ENCODE results near the gene CARM1.

Gene CARM1

DNA sequence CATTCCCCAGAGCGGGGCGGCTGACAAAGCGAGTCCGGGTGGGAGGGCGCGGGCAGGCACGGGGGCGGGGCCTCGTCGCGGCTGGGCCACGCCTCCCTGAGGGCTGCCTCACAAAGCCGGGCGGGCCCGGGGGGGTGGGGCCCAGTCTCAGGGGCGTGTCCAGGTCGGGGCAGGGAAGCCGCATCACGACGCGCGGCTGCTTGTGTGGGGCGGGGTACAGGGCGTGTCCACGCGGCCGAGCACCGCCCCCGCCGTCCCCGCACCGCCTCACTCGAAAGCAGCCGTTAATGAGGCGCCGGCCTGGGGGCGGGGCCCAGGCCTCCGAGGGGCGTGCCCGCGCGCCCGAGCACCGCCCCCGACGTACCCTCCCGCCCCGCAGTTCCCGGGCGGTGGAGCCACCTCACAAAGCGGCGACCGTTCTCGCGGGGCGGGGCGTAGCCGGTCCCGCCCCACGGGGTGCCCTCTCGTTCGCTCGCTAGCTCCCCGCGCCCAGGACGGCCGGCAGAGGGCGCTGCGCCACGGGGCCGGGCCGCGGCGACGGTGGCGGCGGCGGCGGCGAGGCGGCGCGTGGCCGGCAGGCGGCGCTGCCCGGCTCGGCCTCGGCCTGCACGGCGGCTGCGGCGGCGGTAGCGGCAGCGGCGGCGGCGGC is at the start of gene CARM1:
Gene CARM1 (plus strand): TSS at position 599 of the 649 bp plus-strand sequence. CDS start 150 bp downstream, outside the sequence.
- Mint-ChIP-seq H3K9me3 (no peaks in the 10 kb centered on the region), H3K4me3 (peak within 1 kb of the TSS; percentile 80), H3K27ac (peak within 1 kb of the TSS; percentile 88), H3K27me3 (no peaks in the 10 kb centered on the region), H3K4me1 (ENCODE audit: low read depth) (peaks cover 75% of the 10 kb centered on the region), H3K36me3 (ENCODE audit: low read depth) (peaks cover 40% of the 10 kb centered on the region)
- intact Hi-C loops (cut with micrococcal nuclease): loop anchor here (1.0 to 5.0 kb wide), 2 partner anchors 36 to 57 kb away; partner anchors contain the start of genes TIMM29 and YIPF2

DNA sequence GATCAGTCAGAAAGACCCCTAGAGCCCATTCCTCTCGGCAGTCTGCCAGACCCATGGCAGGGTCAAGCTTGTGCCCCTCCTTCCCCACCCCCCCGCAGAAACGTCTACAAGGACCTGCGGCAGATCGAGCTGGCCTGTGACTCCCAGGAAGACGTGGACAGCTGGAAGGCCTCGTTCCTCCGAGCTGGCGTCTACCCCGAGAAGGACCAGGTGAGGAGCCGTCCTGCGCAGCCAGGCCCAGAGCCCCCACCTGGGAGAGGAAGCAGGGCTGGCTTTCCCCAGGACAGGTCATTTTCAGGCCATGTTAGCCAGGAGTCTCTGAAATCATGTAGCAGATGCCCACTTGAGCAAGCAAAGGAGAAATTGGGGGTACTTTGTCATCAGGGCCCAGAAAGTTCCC is 47.7 kb upstream of the CARM1 start:
- H3K4me3 Mint-ChIP-seq: no peak overlapping the region
- peaks cover 100% of the 10 kb centered on the region for H3K36me3 Mint-ChIP-seq (ENCODE audit: low read depth)
- no peaks in the 10 kb centered on the region for H3K9me3 Mint-ChIP-seq
- H3K4me1 Mint-ChIP-seq (ENCODE audit: low read depth): peaks cover 25% of the 10 kb centered on the region
- no peak overlapping the region for H3K27ac Mint-ChIP-seq
- intact Hi-C loops (cut with micrococcal nuclease): no loop called here
- H3K27me3 Mint-ChIP-seq: no peaks in the 10 kb centered on the region

DNA sequence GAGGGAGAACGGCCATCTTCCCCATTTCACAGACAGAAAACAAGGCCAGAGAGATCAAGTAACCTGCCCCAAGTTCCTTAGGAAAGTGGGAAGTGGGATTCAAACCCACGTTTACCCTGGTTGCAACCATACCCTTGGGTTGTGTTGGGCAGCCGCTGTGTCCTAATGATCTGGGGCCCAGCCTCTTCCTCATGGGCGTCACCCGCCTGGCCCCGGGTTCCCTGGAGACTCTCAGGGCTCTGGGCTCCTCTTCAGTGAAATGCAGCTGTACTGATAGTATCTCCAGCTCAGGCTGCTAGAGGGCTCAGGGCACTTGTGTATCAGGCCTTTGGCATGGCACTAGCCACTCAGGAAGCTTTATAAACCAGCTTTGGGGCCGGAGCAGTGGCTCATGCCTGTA is 45.1 kb upstream of the CARM1 start:
- Mint-ChIP-seq H3K4me1 (ENCODE audit: low read depth) (peaks cover 37% of the 10 kb centered on the region), H3K36me3 (ENCODE audit: low read depth) (peaks cover 100% of the 10 kb centered on the region), H3K9me3 (no peaks in the 10 kb centered on the region), H3K27me3 (no peaks in the 10 kb centered on the region), H3K4me3 (no peak overlapping the region), H3K27ac (peak overlapping the region; percentile 66)
- intact Hi-C loops (cut with micrococcal nuclease): no loop called here

DNA sequence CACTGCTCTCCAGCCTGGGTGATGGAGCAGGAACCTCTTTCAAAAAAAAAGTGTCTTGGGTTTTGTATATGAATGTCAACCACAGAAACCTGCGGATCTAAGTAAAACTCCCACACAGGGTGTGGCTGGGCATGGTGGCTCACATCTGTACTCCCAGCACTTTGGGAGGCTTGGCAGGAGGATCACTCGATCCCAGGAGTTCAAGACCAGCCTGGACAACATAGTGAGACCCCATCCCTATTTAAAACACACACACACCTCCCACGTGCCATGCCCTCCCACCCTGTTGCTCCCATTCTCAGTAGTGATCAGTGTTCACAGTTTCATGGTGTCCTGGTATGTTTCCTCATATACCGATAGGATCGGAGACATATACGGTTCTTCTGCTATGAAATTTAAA is 44.5 kb upstream of the CARM1 start:
- intact Hi-C loops (cut with micrococcal nuclease): no loop called here
- H3K4me1 Mint-ChIP-seq (ENCODE audit: low read depth): peaks cover 37% of the 10 kb centered on the region
- no peaks in the 10 kb centered on the region for H3K27me3 Mint-ChIP-seq
- no peak overlapping the region for H3K4me3 Mint-ChIP-seq
- H3K27ac Mint-ChIP-seq: peak overlapping the region; percentile 66
- peaks cover 100% of the 10 kb centered on the region for H3K36me3 Mint-ChIP-seq (ENCODE audit: low read depth)
- no peaks in the 10 kb centered on the region for H3K9me3 Mint-ChIP-seq

DNA sequence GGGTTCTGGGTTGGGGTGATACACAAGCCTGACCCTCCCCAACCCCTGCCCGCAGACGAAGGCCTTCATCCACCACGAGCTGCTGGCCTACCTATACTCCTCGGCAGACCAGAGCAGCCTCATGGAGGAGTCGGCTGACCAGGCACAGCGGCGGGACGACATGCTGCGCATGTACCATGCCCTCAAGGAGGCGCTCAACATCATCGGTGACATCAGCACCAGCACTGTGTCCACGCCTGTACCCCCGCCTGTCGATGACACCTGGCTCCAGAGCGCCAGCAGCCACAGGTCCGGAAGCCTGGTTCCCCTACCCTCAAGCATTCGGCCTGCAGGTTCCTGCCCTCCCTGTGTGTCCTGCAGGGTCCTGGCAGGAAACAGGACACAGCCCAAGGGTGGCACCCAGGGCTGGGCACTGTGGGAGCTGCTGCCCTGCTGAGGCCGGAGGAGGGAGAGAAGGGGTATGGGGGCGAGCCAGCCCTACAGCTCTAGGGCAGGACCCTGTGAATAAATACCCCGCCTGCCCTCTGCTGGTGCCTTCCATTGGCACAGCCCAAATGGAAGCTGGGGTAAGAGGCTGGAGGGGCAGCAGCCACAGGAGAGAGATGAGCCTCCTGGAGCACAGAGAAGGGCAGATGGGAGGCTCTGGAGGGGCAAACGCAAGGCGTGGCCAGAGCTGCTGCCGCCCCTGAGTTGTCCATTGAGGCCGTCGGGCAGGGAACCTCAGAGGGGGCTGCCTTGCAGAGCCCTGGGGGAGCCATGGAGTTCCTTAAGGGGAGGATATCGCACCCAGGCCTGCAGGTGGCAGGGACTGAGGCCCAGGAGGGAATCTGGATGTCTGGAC is 42.2 kb upstream of the CARM1 start:
- peaks cover 42% of the 10 kb centered on the region for H3K4me1 Mint-ChIP-seq (ENCODE audit: low read depth)
- H3K9me3 Mint-ChIP-seq: no peaks in the 10 kb centered on the region
- intact Hi-C loops (cut with micrococcal nuclease): no loop called here
- H3K4me3 Mint-ChIP-seq: no peak overlapping the region
- no peaks in the 10 kb centered on the region for H3K27me3 Mint-ChIP-seq
- H3K36me3 Mint-ChIP-seq (ENCODE audit: low read depth): peaks cover 100% of the 10 kb centered on the region
- peak overlapping the region; percentile 8 for H3K27ac Mint-ChIP-seq

DNA sequence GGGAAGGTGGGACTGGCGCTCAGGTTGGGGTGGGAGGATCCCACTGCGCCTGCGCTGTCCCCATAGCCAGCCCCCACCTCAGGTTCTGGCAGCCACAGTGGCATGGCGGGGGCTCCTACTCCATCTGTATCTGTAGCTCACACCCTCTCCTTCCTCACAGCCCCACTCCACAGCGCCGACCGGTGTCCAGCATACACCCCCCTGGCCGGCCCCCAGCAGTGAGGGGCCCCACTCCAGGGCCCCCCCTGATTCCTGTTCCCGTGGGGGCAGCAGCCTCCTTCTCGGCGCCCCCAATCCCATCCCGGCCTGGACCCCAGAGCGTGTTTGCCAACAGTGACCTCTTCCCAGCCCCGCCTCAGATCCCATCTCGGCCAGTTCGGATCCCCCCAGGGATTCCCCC is 41.4 kb upstream of the CARM1 start:
- Mint-ChIP-seq H3K27ac (peak overlapping the region; percentile 8), H3K27me3 (no peaks in the 10 kb centered on the region), H3K36me3 (ENCODE audit: low read depth) (peaks cover 100% of the 10 kb centered on the region), H3K4me3 (no peak overlapping the region), H3K4me1 (ENCODE audit: low read depth) (peaks cover 42% of the 10 kb centered on the region), H3K9me3 (no peaks in the 10 kb centered on the region)
- intact Hi-C loops (cut with micrococcal nuclease): loop anchor here (10.0 kb wide), 1 partner anchor 115 kb away; the partner anchor contains the start of gene DNM2

DNA sequence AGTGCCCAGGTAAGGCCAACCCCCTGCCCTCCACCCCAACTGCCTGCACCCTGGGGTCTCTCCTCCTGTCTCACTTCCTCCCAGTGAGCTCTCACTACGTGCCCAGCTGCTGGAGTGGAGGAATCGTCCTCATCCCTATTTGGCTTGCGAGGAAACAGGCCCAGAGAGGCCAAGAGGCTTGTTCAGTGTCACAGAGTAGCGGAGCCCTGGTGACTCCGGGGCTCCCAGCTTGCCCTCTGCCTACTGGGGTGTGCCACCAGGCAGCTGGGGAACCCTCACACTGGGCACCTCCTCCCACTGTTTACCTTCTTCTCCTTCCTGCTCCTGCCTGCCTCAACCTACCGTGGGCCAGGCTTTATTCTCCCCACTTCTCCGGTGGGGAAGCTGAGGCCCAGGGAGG is 41.0 kb upstream of the CARM1 start:
- Mint-ChIP-seq H3K36me3 (ENCODE audit: low read depth) (peaks cover 100% of the 10 kb centered on the region), H3K4me3 (no peak overlapping the region), H3K27me3 (no peaks in the 10 kb centered on the region), H3K9me3 (no peaks in the 10 kb centered on the region), H3K27ac (peak overlapping the region; percentile 8), H3K4me1 (ENCODE audit: low read depth) (peaks cover 42% of the 10 kb centered on the region)
- intact Hi-C loops (cut with micrococcal nuclease): loop anchor here (10.0 kb wide), 1 partner anchor 116 kb away; the partner anchor contains the start of gene DNM2

DNA sequence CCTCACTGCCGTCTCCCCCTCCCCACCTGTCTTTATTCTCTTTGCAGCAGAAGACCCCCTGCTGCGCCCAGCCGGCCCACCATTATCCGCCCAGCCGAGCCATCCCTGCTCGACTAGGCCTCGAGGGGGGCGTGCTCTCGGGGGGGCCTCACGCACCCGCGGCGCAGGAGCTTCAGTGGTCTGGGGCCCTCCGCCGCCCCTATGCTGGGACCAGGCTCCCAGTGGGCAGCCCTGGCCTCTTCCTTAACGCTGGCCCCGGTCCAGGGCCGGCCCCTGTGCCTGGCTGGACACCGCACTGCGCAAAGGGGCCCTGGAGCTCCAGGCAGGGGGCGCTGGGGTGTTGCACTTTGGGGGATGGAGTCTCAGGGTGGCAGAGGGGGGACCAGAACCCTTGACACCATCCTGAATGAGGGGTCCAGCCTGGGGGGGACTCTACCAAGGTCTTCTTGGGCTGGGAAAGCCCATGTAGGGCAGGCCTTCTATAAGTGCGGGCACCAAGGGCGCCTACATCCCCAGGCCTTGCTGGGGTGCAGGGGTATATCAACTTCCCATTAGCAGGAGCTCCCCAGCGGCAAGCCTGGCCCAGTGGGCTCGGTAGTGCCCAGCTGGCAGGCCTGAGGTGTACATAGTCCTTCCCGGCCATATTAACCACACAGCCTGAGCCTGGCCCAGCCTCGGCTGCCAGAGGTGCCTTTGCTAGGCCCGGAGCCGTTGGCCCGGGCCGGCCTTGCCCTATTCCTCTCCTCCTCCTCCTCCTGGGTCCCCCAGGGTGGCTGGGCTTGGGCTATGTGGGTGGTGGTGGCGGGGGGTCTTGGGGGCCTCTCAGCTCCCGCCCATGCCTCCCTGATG is 40.2 kb upstream of the CARM1 start:
- H3K36me3 Mint-ChIP-seq (ENCODE audit: low read depth): peaks cover 100% of the 10 kb centered on the region
- H3K27me3 Mint-ChIP-seq: no peaks in the 10 kb centered on the region
- peaks cover 42% of the 10 kb centered on the region for H3K4me1 Mint-ChIP-seq (ENCODE audit: low read depth)
- intact Hi-C loops (cut with micrococcal nuclease): loop anchor here (10.0 kb wide), 1 partner anchor 116 kb away; the partner anchor contains the start of gene DNM2
- no peak overlapping the region for H3K4me3 Mint-ChIP-seq
- no peaks in the 10 kb centered on the region for H3K9me3 Mint-ChIP-seq
- peak overlapping the region; percentile 20 for H3K27ac Mint-ChIP-seq

DNA sequence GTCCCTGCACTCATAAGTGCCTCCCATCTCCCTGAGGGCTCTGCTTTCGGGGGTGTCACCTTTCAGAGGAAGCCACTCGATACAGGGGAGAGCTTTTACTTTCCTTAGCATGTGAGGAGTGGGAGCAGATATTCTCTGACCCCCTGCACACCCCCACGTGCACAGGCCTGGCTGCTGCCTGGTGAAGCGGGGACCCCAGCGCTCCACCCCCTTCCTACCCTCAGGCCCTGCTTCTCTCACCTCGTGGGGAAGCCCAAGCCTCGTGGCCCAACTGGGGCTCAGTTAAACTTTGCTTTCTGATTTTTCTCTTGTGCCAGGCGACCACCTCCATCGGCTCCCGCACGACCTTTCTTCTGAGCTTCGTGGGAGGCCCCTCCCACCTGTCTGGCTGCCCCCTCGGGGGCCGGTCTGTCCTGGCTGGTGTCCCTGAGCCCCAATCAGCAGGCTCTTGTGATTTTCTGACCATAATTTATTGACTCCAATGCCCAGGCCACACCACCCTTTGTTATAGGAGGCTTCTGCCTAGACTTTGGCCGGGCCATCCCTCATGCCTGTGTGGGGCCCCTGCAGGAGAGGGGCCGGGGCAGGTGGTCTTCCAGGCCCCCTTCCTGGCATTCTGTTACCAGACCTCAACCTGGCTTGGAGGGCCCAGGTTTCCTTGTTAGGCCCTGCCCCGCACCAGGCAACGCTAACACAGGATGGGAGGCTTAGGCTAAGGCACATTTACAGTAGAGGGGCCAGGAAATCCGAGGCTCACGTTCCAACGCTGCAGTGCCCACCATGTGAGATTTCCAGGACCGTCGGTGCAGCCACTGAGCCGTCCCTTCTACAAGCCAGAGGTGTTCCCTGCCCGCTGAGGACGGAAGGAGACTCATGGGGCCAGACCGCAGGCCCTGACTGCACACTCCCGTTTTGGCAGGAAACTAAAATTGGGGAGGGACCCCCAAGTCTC is 39.1 kb upstream of the CARM1 start:
- Mint-ChIP-seq H3K4me1 (ENCODE audit: low read depth) (peaks cover 43% of the 10 kb centered on the region), H3K9me3 (peaks cover 6% of the 10 kb centered on the region), H3K27me3 (no peaks in the 10 kb centered on the region), H3K27ac (peak overlapping the region; percentile 20), H3K4me3 (no peak overlapping the region), H3K36me3 (ENCODE audit: low read depth) (peaks cover 94% of the 10 kb centered on the region)
- intact Hi-C loops (cut with micrococcal nuclease): loop anchor here (10.0 kb wide), 1 partner anchor 117 kb away; the partner anchor contains the start of gene DNM2

DNA sequence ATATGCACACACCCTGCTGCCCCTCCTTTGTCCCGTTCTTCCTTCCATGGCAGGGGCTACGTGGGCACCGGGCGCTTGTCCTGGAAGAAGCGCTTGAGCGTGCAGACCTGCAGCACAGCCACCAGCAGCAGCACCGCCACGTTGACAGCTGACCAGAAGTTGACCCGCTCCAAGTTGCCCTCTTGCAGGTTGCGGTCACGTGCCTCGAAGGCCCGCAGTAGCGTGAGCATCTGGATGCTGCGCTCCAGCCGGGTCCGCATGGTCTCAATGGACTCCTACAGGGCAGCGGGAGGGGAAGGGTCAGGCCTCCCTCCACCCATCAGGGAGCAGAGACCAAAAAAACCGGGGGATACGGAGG is 38.4 kb upstream of the CARM1 start:
- H3K4me3 Mint-ChIP-seq: no peak overlapping the region
- no peak overlapping the region for H3K27ac Mint-ChIP-seq
- intact Hi-C loops (cut with micrococcal nuclease): loop anchor here (10.0 kb wide), 1 partner anchor 118 kb away; the partner anchor contains the start of gene DNM2

DNA sequence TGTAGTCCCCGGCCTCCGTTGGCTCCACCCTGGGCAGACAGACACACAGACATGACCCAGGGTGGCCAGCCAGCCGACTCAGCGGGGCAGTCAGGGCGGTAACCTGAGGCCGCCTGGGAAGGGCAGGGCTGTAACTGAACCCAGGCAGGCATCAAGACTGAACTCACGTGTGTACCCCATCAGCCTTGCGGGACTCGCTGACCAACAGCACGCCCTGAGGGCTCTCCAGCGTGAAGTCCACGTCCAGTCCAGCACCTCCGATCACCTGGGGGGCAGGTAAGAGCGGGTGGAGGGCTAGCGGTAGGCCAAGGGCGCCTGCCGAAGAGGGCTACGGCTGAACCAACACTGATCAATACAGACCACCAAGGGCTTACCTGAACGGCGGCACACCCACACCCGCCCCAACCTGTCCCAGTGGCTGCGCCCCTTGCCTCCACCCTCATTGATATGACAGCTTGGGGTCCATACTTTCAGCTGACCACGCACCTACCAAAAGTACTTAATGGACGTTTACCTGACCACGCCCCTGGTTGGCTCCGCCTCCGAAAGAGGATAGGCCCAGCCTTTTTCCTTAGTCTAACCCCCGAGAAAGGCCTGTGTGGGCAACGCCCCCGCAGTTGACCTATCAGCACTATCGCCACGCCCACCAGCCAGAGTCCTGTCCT is 36.1 kb upstream of the CARM1 start:
- intact Hi-C loops (cut with micrococcal nuclease): loop anchor here (10.0 kb wide), 1 partner anchor 120 kb away; the partner anchor contains the start of gene DNM2
- H3K27me3 Mint-ChIP-seq: no peaks in the 10 kb centered on the region
- peak overlapping the region; percentile 100 for H3K27ac Mint-ChIP-seq
- H3K36me3 Mint-ChIP-seq (ENCODE audit: low read depth): peaks cover 65% of the 10 kb centered on the region
- peaks cover 6% of the 10 kb centered on the region for H3K9me3 Mint-ChIP-seq
- peak overlapping the region; percentile 97 for H3K4me3 Mint-ChIP-seq
- peaks cover 34% of the 10 kb centered on the region for H3K4me1 Mint-ChIP-seq (ENCODE audit: low read depth)

More for the DNA sequence above, 38.4 kb upstream of the CARM1 start:
- peaks cover 6% of the 10 kb centered on the region for H3K9me3 Mint-ChIP-seq
- peaks cover 88% of the 10 kb centered on the region for H3K36me3 Mint-ChIP-seq (ENCODE audit: low read depth)
- H3K27me3 Mint-ChIP-seq: no peaks in the 10 kb centered on the region
- H3K4me1 Mint-ChIP-seq (ENCODE audit: low read depth): peaks cover 43% of the 10 kb centered on the region

DNA sequence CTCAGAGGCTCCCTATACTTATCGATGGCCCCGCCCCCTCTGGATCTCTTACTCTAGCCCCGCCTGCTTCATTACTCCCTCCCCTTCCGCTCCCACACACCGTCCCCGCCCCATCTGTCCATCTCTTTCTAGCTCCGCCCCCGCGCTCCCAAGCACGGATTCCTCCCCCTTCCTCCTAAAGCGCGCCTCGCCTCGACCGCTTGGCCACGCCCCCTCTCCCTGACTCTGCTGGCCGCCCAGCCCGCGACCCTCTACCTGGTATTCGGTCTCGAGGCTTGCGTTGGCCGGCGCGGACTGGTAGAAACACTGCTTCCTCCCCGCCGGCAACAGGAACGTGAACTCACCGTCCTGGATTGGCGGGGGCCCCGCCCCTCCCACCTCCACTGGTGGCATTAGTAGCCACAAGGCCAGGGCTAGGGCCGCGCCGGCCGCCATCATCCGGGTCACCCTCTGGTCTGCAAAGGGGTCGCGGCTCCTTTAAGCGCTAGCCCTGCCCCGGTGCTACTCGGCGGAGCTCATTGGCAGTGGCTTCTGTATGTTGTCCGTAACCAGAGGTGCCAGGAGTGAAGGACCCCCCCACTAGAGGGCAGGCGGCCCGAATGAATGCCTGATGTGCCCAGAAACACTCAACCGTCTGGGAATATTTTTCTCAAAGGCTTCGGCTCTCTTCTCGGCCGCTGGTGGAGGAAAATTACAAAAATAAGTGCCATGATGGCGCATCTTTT is 35.4 kb upstream of the CARM1 start, which contains the start of gene TMED1:
Gene TMED1 (minus strand): TSS at position 459 of the 725 bp plus-strand sequence. CDS start 21 bp downstream, at position 438.
- intact Hi-C loops (cut with micrococcal nuclease): loop anchor here (10.0 kb wide), 1 partner anchor 121 kb away; the partner anchor contains the start of gene DNM2
- H3K4me3 Mint-ChIP-seq: peak within 1 kb of the TSS; percentile 97
- H3K27me3 Mint-ChIP-seq: no peaks in the 10 kb centered on the region

More for the DNA sequence above, 35.4 kb upstream of the CARM1 start, which contains the start of gene TMED1:
- Mint-ChIP-seq H3K27ac (peak within 1 kb of the TSS; percentile 100), H3K4me1 (ENCODE audit: low read depth) (peaks cover 31% of the 10 kb centered on the region), H3K9me3 (peaks cover 6% of the 10 kb centered on the region), H3K36me3 (ENCODE audit: low read depth) (peaks cover 58% of the 10 kb centered on the region)

Data from dendritic cell treated with granulocyte-macrophage colony-stimulating factor and Interleukin-4, amounts not matched to agents 40 ng/mL and 50 ng/mL, for 4 days (primary cell).